GM21367 (cell line): ENCODE results near the gene GFOD1.
A peak's percentile ranks its signal among the peaks of the same experiment; 100 is the strongest.
"Not testable (repeated sequence)": the region's sequence is repeated elsewhere in the genome, so short reads cannot be mapped to it uniquely, and the experiment has no call there.

Experiments used
- ATAC-seq: cut with Tn5 transposase; IDR thresholded peaks from one replicate; pipeline ENCODE4 v1.9.1; 2021; ENCODE audit not compliant: unreplicated experiment

GFOD1 gene

GRCh38 chr6:13466304-13467215 lies 20.8 kb downstream of the GFOD1 start:
- ATAC-seq: no peak

DNA sequence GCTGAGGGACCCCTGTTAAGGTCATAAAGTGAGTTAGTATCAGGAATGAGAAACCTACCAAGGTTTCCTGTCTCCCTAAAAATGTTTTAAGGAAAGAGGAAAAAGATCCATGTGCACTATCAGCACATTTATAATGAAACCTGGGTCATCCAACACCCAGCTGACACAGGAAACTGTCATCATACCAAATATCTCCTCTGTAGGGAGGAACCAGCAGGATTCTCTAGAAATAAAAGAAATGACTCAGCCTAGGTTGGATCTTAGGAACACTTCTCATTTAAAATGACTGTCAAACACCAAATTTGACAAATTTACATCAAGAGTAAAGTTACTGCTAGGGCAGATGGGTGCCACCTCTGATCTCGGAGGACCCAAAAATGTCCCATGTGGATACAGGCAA lies 21.7 kb downstream of the GFOD1 start:
- ATAC-seq: no peak

DNA sequence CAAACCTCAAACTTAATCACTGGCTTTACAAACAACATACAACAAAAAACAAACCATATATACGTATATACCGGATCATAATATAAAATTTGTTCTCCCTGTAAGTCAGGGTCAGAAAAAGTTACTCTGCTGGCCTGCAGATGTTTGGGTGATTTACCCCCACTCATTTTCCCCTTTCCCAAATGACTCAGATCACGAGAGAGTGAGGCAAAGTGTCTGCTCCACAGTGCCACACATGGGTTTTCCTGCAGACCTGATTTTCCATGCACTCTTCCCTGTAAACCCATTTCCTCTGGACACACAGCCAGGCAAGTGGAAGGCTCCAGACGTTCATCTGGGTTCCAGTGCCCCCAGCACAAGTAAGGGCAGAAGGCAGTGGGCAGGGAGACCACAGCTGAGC lies 23.5 kb downstream of the GFOD1 start:
- no peak for ATAC-seq

GRCh38 chr6:13463328-13463717 lies 24.1 kb downstream of the GFOD1 start:
- ATAC-seq: no peak

DNA sequence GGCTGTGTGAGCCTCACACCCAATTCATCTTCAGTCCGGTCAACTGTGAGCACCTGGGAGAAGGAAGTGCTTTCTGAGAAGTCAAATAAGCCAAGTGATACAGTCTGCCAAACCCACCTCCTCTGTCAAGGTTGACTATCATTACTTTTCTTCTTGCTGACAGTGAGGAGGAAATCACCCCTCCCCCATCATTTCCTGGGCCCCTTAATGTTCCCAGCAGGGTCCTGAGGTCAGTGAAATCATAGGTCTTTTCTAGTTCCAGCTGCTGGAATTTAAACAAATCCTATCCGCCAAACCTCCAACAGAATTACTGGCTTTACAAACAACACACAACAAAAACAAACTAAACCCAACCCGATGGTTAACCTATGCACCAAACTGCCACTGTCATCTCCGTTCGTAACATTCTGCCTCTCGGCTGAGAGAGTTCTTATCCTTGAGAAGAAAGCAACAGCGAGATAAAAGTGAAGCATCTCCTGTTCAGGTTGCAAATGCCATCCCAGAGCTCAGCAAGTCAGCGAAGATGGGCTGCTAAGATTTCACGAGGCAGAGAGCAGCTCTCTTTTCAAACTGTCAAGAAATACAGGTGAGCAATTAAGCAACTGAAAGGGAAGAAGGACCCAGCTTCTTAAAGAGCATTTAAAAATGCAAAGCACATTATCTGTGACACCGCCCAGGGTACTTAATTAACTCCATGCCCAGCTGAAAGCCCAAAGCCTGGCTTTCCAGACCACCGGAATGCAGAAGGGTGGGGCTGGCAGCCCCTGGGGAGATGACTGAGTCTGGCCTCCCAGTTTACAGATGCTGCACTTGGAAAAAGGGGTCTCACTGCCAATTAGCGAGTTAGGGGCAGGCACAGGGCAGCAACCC lies 24.7 kb downstream of the GFOD1 start:
- ATAC-seq: no peak

- no peak for ATAC-seq
Observed at GRCh38 chr6:13461805-13462204, 25.6 kb downstream of the GFOD1 start.

DNA sequence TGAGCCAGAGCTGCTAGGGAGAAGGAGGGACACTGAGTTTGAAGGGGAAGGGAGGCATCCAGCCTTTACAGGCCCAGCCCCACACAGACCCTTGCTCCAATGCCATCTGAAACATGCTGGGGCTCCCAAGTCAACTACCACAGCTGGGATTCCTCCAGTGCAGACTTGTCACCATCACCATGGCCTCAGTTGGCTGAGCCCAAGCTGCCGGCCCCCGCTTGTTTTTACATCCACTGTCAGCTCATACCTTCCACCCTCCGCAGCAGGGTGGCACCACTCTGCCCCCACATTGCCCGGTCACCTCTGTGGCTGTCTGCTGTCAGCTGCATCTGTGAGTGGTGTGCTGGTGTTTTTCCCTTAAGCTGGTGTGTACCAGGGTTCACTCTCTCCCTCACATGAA lies 26.1 kb downstream of the GFOD1 start:
- ATAC-seq: no peak

GRCh38 chr6:13460289-13460688 lies 27.1 kb downstream of the GFOD1 start:
- not testable (repeated sequence) for ATAC-seq

DNA sequence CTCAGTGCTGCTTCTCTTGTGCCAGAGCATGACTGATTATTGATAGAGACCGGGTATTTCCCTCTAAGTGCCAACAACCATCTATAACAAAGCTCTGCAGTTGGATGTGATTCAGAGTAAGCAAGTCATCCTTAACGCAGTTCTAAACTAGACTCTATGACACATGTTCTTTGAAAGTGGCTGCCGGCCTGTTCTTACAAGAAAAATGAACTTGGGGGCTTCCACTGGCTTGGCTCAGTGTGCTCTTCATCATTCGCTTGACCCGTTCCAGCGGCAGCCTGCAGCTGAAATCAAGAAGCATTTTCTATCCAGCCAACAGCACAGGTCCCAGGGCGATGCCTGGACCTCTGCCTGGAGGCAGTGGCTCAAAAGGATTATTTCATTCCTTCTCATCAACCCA lies 29.8 kb downstream of the GFOD1 start:
- ATAC-seq: no peak

DNA sequence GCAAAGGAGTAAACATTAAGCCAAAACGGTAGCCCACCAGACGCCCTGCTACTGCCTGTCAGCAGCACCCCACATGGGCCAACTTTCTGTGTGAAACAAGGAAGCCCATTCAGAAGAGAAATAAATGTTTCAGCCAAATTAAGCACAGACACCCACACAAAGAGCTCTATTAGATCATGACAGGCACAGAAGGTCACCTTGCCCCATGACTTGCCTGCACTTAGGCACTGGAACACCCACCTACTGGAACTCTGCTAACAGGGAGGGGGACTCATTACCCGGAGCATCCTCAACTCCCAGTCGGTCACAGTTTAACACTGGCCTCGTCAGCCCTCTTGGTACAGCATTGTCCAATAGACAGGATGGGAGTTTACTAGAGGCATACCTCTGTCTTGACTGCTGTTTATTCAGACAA lies 31.8 kb downstream of the GFOD1 start:
- ATAC-seq: no peak

DNA sequence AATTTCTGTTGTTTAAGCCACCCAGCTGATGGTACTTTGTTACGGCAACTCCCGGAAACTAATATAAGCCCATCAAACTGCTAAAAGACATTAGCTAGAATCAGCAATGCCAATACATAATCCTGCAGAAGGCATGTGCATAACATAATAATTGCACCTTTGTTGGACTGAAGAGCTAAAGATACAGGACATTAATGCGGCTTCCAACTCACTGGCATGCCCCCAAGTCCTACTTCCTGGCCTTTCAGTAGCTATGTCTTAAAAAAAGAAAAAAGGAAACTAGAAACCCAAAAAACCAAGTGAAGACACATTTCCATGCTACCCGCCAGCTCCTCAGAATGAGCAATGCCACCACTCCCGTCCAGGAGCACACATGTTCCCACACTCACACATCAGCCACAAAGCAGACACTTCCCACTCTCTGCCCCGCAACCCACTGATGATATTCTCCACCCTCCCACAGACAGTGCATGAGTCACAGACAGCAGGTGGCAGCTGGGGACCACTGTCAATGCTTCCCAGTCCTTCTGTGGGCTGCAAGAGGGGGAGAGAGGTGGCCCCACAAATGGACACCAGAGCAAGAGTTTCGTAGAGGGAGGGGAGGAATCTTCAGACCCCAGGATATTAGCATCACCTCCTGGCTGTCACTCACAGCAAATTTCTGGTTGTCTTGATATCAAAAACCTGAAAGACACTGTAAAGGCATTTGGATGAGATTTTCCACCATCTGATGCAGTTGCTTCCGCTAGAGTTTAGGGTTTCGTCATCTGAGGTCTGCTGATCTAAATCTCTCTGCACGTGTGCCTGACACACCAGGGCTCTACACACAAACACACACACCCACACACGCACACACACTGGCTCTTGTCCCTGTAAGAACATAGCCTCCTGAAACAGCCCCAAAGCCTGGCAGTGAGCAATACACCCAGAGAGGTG lies 32.8 kb downstream of the GFOD1 start:
- ATAC-seq: peak; percentile 52

- ATAC-seq: no peak
Observed at GRCh38 chr6:13453771-13454251, 33.6 kb downstream of the GFOD1 start.

GRCh38 chr6:13453153-13453552 lies 34.2 kb downstream of the GFOD1 start:
- ATAC-seq: no peak

- no peak for ATAC-seq
Observed at GRCh38 chr6:13452346-13453117, 34.9 kb downstream of the GFOD1 start.

- ATAC-seq: no peak
Observed at GRCh38 chr6:13451181-13451895, 36.1 kb downstream of the GFOD1 start.

DNA sequence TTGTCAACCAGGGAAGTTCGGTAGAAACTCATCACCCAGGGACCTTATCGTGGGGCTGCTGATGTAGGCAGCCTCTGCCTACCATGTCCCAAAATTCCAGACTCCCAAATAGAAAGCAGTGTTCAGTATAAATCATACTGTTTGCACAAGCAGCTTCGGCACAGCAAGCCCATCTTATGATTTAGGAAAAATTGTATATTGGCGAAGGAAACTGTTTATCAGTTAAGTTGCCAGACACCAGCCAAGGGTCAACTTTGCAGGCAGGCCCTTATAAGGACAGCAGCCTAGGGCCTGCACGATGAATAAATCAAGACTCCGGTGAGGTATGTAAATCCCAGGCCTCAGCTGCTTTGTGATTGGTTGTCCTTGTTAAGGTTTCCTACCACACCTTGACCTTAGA lies 36.8 kb downstream of the GFOD1 start:
- ATAC-seq: no peak

- ATAC-seq: no peak
Observed at GRCh38 chr6:13447949-13448724, 39.3 kb downstream of the GFOD1 start.

- ATAC-seq: no peak
Observed at GRCh38 chr6:13446381-13446780, 41.0 kb downstream of the GFOD1 start.

DNA sequence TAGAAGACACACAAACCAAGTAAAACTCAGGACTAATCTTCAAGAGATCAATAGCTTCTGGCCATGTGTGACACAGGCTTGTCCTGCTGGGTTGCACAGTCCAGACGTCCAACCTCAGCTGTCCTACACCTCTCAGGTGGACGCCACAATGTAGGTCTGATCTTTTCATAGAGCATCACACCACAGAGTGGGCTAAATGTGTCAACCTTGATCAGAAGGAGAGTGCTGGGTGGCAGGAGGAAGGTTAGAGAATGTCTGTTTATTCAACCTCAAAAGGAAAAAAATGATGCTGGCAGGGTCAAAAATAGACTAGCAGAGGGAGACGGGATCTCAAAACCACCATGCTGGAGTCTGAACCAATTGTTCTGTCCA lies 41.7 kb downstream of the GFOD1 start:
- no peak for ATAC-seq
